DND-41 (cell line): ENCODE measurements around the gene COL4A6.

Experiments
- EZH2 ChIP-seq: IDR thresholded peaks from 3 replicates; pipeline ENCODE4 v1.6.1; 2012; ENCODE audit warnings: borderline replicate concordance, low read depth, mild to moderate bottlenecking, moderate library complexity, low read length, inconsistent platforms; ENCODE audit not compliant: severe bottlenecking
- TF ChIP-seq, protein P1 (sequence below): IDR thresholded peaks from 2 replicates; pipeline ENCODE4 v1.5.1; 2012; ENCODE audit warnings: borderline replicate concordance, low read length, moderate library complexity, mild to moderate bottlenecking; ENCODE audit not compliant: poor library complexity, severe bottlenecking; ENCODE audit errors: extremely low read depth

DNA sequence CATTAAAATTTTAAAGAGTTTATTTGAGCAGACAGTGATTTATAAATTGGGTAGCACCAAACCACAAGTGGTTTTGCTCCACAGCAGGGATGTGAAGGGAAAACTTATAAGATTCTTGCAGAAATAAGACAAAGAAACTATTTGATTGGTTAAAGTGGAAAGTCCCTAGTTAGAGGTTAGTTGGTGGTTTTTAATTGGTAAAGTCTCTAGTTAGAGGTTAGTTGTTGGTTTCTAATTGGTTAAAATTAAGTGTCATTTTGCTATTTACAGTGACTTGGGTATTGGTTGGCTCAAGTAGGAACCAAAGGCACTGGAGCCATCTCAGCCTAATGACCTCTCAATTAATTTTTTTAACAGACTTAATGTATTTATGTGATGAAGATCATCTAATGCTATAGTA lies 323.7 kb downstream of the COL4A6 start:
- TF ChIP-seq, protein P1, sequence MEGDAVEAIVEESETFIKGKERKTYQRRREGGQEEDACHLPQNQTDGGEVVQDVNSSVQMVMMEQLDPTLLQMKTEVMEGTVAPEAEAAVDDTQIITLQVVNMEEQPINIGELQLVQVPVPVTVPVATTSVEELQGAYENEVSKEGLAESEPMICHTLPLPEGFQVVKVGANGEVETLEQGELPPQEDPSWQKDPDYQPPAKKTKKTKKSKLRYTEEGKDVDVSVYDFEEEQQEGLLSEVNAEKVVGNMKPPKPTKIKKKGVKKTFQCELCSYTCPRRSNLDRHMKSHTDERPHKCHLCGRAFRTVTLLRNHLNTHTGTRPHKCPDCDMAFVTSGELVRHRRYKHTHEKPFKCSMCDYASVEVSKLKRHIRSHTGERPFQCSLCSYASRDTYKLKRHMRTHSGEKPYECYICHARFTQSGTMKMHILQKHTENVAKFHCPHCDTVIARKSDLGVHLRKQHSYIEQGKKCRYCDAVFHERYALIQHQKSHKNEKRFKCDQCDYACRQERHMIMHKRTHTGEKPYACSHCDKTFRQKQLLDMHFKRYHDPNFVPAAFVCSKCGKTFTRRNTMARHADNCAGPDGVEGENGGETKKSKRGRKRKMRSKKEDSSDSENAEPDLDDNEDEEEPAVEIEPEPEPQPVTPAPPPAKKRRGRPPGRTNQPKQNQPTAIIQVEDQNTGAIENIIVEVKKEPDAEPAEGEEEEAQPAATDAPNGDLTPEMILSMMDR: no peak
- no peak for TF ChIP-seq EZH2
